Hematopoietic multipotent progenitor cell treated with erythropoietin and hydrocortisone succinate and interleukin-3 and kit ligand, for 8 days (in vitro differentiated cells): ENCODE results near the gene SORCS1.

Experiments used
- DNase-seq: peaks from one replicate; pipeline ENCODE4 v3.0.0-alpha.2; 2015

Gene SORCS1

GRCh38 chr10:107163881-107164861, at the start of gene SORCS1:
SORCS1 (minus strand) TSS chr10:107164706.
- DNase-seq = no peak

- DNase-seq = no peak
Measured at GRCh38 chr10:107214261-107214660, 49.8 kb upstream of the SORCS1 start.

- no peak for DNase-seq
Measured at GRCh38 chr10:107213861-107214260, 49.4 kb upstream of the SORCS1 start.

GRCh38 chr10:107206833-107207232, 42.3 kb upstream of the SORCS1 start:
- no peak for DNase-seq

GRCh38 chr10:107169516-107169915, 5.0 kb upstream of the SORCS1 start:
- DNase-seq = no peak

- no peak for DNase-seq
Measured at GRCh38 chr10:107168738-107169137, 4.2 kb upstream of the SORCS1 start.

GRCh38 chr10:107166403-107166802, 1.9 kb upstream of the SORCS1 start:
- DNase-seq = no peak

- no peak for DNase-seq
Measured at GRCh38 chr10:107164992-107165391, 486 bp upstream of the SORCS1 start.

- no peak for DNase-seq
Measured at GRCh38 chr10:107163076-107163855, 1.2 kb downstream of the SORCS1 start.

GRCh38 chr10:107160866-107161265, 3.6 kb downstream of the SORCS1 start:
- DNase-seq = no peak

GRCh38 chr10:107159871-107160270, 4.6 kb downstream of the SORCS1 start:
- DNase-seq = no peak

- DNase-seq = no peak
Measured at GRCh38 chr10:107157071-107157470, 7.4 kb downstream of the SORCS1 start.

GRCh38 chr10:107152087-107152486, 12.4 kb downstream of the SORCS1 start:
- no peak for DNase-seq

GRCh38 chr10:107148906-107149305, 15.6 kb downstream of the SORCS1 start:
- no peak for DNase-seq

GRCh38 chr10:107144490-107144889, 20.0 kb downstream of the SORCS1 start:
- DNase-seq = no peak

GRCh38 chr10:107141524-107142061, 22.9 kb downstream of the SORCS1 start:
- DNase-seq = no peak

- no peak for DNase-seq
Measured at GRCh38 chr10:107139237-107139636, 25.3 kb downstream of the SORCS1 start.

- DNase-seq = no peak
Measured at GRCh38 chr10:107133656-107134055, 30.9 kb downstream of the SORCS1 start.

GRCh38 chr10:107129000-107129399, 35.5 kb downstream of the SORCS1 start:
- DNase-seq = no peak

GRCh38 chr10:107126512-107127065, 37.9 kb downstream of the SORCS1 start:
- no peak for DNase-seq

- no peak for DNase-seq
Measured at GRCh38 chr10:107122703-107123102, 41.8 kb downstream of the SORCS1 start.

GRCh38 chr10:107118866-107119265, 45.6 kb downstream of the SORCS1 start:
- no peak for DNase-seq

- DNase-seq = no peak
Measured at GRCh38 chr10:107104026-107104652, 60.4 kb downstream of the SORCS1 start.
